GM19324 (cell line): ENCODE measurements around the gene BRF1.
A peak's percentile ranks its signal among the peaks of the same experiment; 100 is the strongest.
"Not testable (repeated sequence)": the region's sequence is repeated elsewhere in the genome, so short reads cannot be mapped to it uniquely, and the experiment has no call there.

Source experiments
- ATAC-seq: cut with Tn5 transposase; IDR thresholded peaks from one replicate; pipeline ENCODE4 v1.9.1; 2021; ENCODE audit warnings: mild to moderate bottlenecking, moderate library complexity; ENCODE audit not compliant: unreplicated experiment, low FRiP score

Gene BRF1

GRCh38 chr14:105300542-105301102, at the start of gene BRF1:
BRF1 (minus strand) TSS chr14:105301001; CDS start chr14:105300629, 372 bp downstream.
- peak; percentile 91 for ATAC-seq

GRCh38 chr14:105349992-105350391, 49.2 kb upstream of the BRF1 start:
- ATAC-seq, result no peak

- ATAC-seq, result no peak
Observed at GRCh38 chr14:105348945-105349699, 48.3 kb upstream of the BRF1 start.

GRCh38 chr14:105348169-105348944, 47.6 kb upstream of the BRF1 start:
- ATAC-seq, result no peak

GRCh38 chr14:105347587-105347968, 46.8 kb upstream of the BRF1 start:
- no peak for ATAC-seq

GRCh38 chr14:105346876-105347586, 46.2 kb upstream of the BRF1 start:
- no peak for ATAC-seq

GRCh38 chr14:105346200-105346533, 45.4 kb upstream of the BRF1 start:
- ATAC-seq, result no peak

- no peak for ATAC-seq
Observed at GRCh38 chr14:105343194-105343593, 42.4 kb upstream of the BRF1 start.

GRCh38 chr14:105340821-105341733, 40.3 kb upstream of the BRF1 start:
- ATAC-seq, result no peak

- ATAC-seq, result no peak
Observed at GRCh38 chr14:105337966-105338741, 37.4 kb upstream of the BRF1 start.

GRCh38 chr14:105337433-105337832, 36.6 kb upstream of the BRF1 start:
- no peak for ATAC-seq

GRCh38 chr14:105336477-105337287, 35.9 kb upstream of the BRF1 start:
- ATAC-seq, result no peak

- no peak for ATAC-seq
Observed at GRCh38 chr14:105335735-105336476, 35.1 kb upstream of the BRF1 start.

- not testable (repeated sequence) for ATAC-seq
Observed at GRCh38 chr14:105335231-105335542, 34.4 kb upstream of the BRF1 start.

- ATAC-seq, result no peak
Observed at GRCh38 chr14:105334383-105335230, 33.8 kb upstream of the BRF1 start.

GRCh38 chr14:105333613-105334364, 33.0 kb upstream of the BRF1 start:
- no peak for ATAC-seq
